Endothelial cell of umbilical vein (primary cell): Measurements from ENCODE around the gene RBM4. TPM values are rescaled to one million over a fixed set of nuclear protein-coding genes. Genes with fewer than 3 reads are reported as not detected.

Experiments
- BruUV-seq: library from RNA; stranded (reverse); fragments of 400-500 nt; replicated peaks from 2 replicates; lab custom pipeline; 2021; lab: Mats Ljungman, UMichigan
- CTCF ChIA-PET: fragments of 300-600, 350-600 bp; sonication (Branson Sonifier 250); formaldehyde crosslinking; loops from one replicate; lab custom pipeline; 2021; ENCODE audit warnings: antibody characterized with exemption, inconsistent platforms; lab: Charles Lee
- POLR2A ChIA-PET: fragments of 300-600, 350-600 bp; sonication (Branson Sonifier 250); formaldehyde crosslinking; loops from one replicate; lab custom pipeline; 2021; ENCODE audit warnings: antibody characterized with exemption, inconsistent platforms; lab: Charles Lee
- DNase-seq: peaks from one replicate; pipeline ENCODE4 v3.0.0-alpha.2; 2011; ENCODE audit warnings: low read depth, low spot score
- FAIRE-seq: peaks from 2 replicates; lab custom pipeline; 2011; peaks lifted over from hg19 to GRCh38; lab: Jason Lieb, UNC
- H2AFZ ChIP-seq: 2 replicates; pipeline ENCODE4 v1.6.0; 2012; ENCODE audit warnings: low read depth, low read length, control low read depth, inconsistent platforms
- H3K27ac ChIP-seq: 2 replicates; pipeline ENCODE4 v1.5.1; 2011; ENCODE audit warnings: low read depth, mild to moderate bottlenecking, control low read depth, low read length, moderate library complexity; ENCODE audit not compliant: insufficient read depth
- H3K27me3 ChIP-seq, 2 experiments: 2 replicates each; pipeline versions ENCODE4 v1.6.0 to v1.6.1; 2011; ENCODE audit warnings: low read length in 2 of 2, mixed read lengths in 1 of 2; ENCODE audit not compliant: control insufficient read depth in 2 of 2, insufficient read depth in 2 of 2
- H3K36me3 ChIP-seq, 2 experiments: 2 replicates in 1 of 2; 3 replicates in 1 of 2; pipeline ENCODE4 v1.5.1; 2011; ENCODE audit warnings: low read length in 2 of 2, mild to moderate bottlenecking in 1 of 2, moderate library complexity in 1 of 2; ENCODE audit not compliant: control insufficient read depth in 2 of 2, insufficient read depth in 2 of 2; ENCODE audit errors: extremely low read depth in 1 of 2
- H3K4me1 ChIP-seq: 3 replicates; pipeline ENCODE4 v1.5.1; 2011; ENCODE audit warnings: mild to moderate bottlenecking, low read length; ENCODE audit not compliant: control insufficient read depth, insufficient read depth; ENCODE audit errors: extremely low read depth
- H3K4me2 ChIP-seq: 2 replicates; pipeline ENCODE4 v1.6.1; 2011; ENCODE audit warnings: low read length, control low read depth, mixed read lengths; ENCODE audit not compliant: insufficient read depth
- H3K4me3 ChIP-seq, 3 experiments: fragments of 200-600 bp in 1 of 3; sonication (generic), shearing (Covaris generic) in 1 of 3; replicated peaks in 1 of 3; 2 replicates each; pipeline ENCODE4 v1.5.1; 2011 to 2016; ENCODE audit warnings: control low read depth in 3 of 3, low read length in 3 of 3, mild to moderate bottlenecking in 2 of 3, inconsistent platforms in 1 of 3, low read depth in 1 of 3, moderate library complexity in 1 of 3; ENCODE audit not compliant: insufficient read depth in 1 of 3
- H3K79me2 ChIP-seq: 2 replicates; pipeline ENCODE4 v1.6.0; 2012; ENCODE audit warnings: low read length, inconsistent platforms; ENCODE audit not compliant: control insufficient read depth, insufficient read depth
- H3K9ac ChIP-seq: replicated peaks from 2 replicates; pipeline ENCODE3; 2011; ENCODE audit warnings: low read length, control low read depth; ENCODE audit not compliant: insufficient read depth; ENCODE audit errors: extremely low read depth
- H3K9me1 ChIP-seq: replicated peaks from 3 replicates; pipeline ENCODE4 v1.6.0; 2011; ENCODE audit warnings: mild to moderate bottlenecking, low read length; ENCODE audit not compliant: control insufficient read depth, insufficient read depth; ENCODE audit errors: extremely low read depth
- H3K9me3 ChIP-seq: replicated peaks from 2 replicates; pipeline ENCODE4 v1.5.1; 2012; ENCODE audit warnings: low read length, inconsistent platforms; ENCODE audit not compliant: control insufficient read depth, insufficient read depth
- H4K20me1 ChIP-seq: replicated peaks from 2 replicates; pipeline ENCODE3; 2011; ENCODE audit warnings: mild to moderate bottlenecking, low read length; ENCODE audit not compliant: control insufficient read depth, insufficient read depth; ENCODE audit errors: extremely low read depth
- CTCF ChIP-seq, 2 donors: IDR thresholded peaks; 1 replicate in 1 of 2; 2 replicates in 1 of 2; pipeline ENCODE4 v1.5.1; 2011; ENCODE audit warnings: low read length in 2 of 2, mild to moderate bottlenecking in 2 of 2, moderate library complexity in 2 of 2, control low read depth in 1 of 2, inconsistent platforms in 1 of 2, low read depth in 1 of 2; ENCODE audit not compliant: insufficient read depth in 1 of 2; ENCODE audit errors: extremely low read depth in 1 of 2
- GATA2 ChIP-seq: IDR thresholded peaks from 2 replicates; pipeline ENCODE4 v1.7.0; 2011; ENCODE audit warnings: low read depth, mild to moderate bottlenecking, moderate library complexity, mixed read lengths, low read length; ENCODE audit not compliant: insufficient read length, insufficient read depth
- JUN ChIP-seq: IDR thresholded peaks from 2 replicates; pipeline ENCODE4 v1.6.1; 2011; ENCODE audit warnings: borderline replicate concordance, low read depth; ENCODE audit not compliant: insufficient read length, insufficient read depth
- MAX ChIP-seq: IDR thresholded peaks from 2 replicates; pipeline ENCODE4 v1.6.1; 2011; ENCODE audit not compliant: insufficient read depth, insufficient read length
- MYC ChIP-seq: IDR thresholded peaks from one replicate; pipeline ENCODE4 v1.6.1; 2011; ENCODE audit warnings: mild to moderate bottlenecking, low read depth, low read length
- POLR2A ChIP-seq: IDR thresholded peaks from 2 replicates; pipeline ENCODE4 v1.6.1; 2012; ENCODE audit warnings: low read depth, mild to moderate bottlenecking, control low read depth, low read length
- dilution Hi-C: fragments of 300-500 bp; cut with MboI; formaldehyde crosslinking; loops from one replicate; pipeline ENCODE4 v1.15.0; 2019; ENCODE audit warnings: low sequenced_read_pairs; ENCODE audit not compliant: extremely low pct_ligation_motif_present
- intact Hi-C: fragments of 100-400 bp; cut with micrococcal nuclease; formaldehyde crosslinking; loops from one replicate; pipeline ENCODE4 v1.10.0; 2022
- polyA plus RNA-seq, 4 experiments: library from polyadenylated mRNA; depleted of rRNA in 3 of 4; stranded (reverse) in 3 of 4; unstranded in 1 of 4; fragments of >200 nt; gene quantifications; 2 replicates each; pipeline versions ENCODE4 v1.2.1 to v1.2.3, GENCODE V29; 2011 to 2012; ENCODE audit warnings: missing spikeins in 1 of 4
- total RNA-seq: library from RNA; stranded (reverse); gene quantifications from 2 replicates; pipeline ENCODE4 v1.2.3, GENCODE V29; 2021

Gene RBM4
- total and polyA plus RNA-seq, 2 donors (not counting 3 experiments of a cell fraction or from before 2014, with no cell fraction given), result 153 to 361 TPM

GRCh38 chr11:66643745-66644437, 5.4 kb downstream of the RBM4 start:
- BruUV-seq, result no TSS peak
- H3K79me2 ChIP-seq, result peaks cover 98% of the 10 kb centered on the region
- H3K4me2 ChIP-seq, result no peak overlapping the region
- no peak overlapping the region for H3K4me3 ChIP-seq
- dilution Hi-C loops (no loop called here), intact Hi-C loops (no loop called here)
- no peak overlapping the region for H3K27ac ChIP-seq
- H3K9me1 ChIP-seq, result no peaks in the 10 kb centered on the region
- FAIRE-seq, result no peak
- peaks cover 41% of the 10 kb centered on the region for H4K20me1 ChIP-seq
- H3K36me3 ChIP-seq, result peaks cover 37 to 45% of the 10 kb centered on the region in 2 experiments
- H3K27me3 ChIP-seq, result no peaks in the 10 kb centered on the region
- H3K9ac ChIP-seq, result no peak overlapping the region
- H3K4me1 ChIP-seq, result peaks cover 40% of the 10 kb centered on the region
- TF ChIP-seq POLR2A (no peak), MAX (no peak), JUN (no peak), GATA2 (no peak), MYC (no peak), CTCF (IDR thresholded peaks at IDR 0.05; ENCODE audit: extremely low read depth in 1 of 2, insufficient read depth in 1 of 2, low read depth in 1 of 2, low read length in 2 of 2) (no peak)
- DNase-seq, result no peak
- ChIA-PET CTCF (no interaction called here), POLR2A (no interaction called here)
- no peak overlapping the region for H2AFZ ChIP-seq
- H3K9me3 ChIP-seq, result no peaks in the 10 kb centered on the region
